ENCODE measurements around the gene TULP4. TPM values are rescaled to one million over a fixed set of nuclear protein-coding genes. Genes with fewer than 3 reads are reported as not detected.
A peak's percentile ranks its signal among the peaks of the same experiment; 100 is the strongest.

The TULP4 gene
- total RNA-seq, 1 experiment from 2014 or later: 31.1 TPM

DNA sequence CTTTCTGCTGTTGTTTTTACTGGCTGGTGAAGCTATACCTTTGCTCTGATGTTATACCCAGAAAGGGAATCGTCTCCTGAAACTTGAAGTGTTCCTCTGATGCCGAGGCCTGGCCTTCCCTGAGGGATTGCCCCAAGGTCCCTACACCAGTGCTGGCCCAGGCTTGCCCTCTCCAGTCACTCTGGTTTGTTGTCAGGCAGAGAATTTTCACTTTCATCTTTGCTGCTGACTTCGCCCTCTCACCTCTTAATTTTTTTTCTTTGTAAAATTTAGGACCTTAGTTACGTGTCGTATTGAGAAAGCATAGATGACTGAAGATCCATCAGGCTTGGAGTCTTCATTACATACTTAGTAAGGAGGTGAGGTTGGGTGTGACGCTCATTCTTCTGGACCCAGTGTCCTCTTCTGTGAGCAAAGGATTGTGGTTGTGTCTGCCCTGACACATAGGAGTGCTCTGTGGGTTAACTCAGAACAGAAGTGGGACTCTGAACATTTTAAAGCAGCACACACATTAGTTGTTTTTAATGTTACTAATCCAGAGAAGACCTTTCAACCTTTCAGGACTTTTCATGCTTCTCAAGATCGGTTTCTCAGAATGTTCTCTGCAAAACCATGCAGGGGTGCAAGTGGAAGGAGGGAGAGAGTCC, 45.4 kb downstream of the TULP4 start:
- no peak for DNase-seq (ENCODE audit: low spot score)

- DNase-seq (ENCODE audit: low spot score): no peak
Measured at GRCh38 chr6:158358450-158359077, 46.3 kb downstream of the TULP4 start.

GRCh38 chr6:158361068-158361467, 48.8 kb downstream of the TULP4 start:
- DNase-seq (ENCODE audit: low spot score): no peak

GRCh38 chr6:158361961-158362669, 49.9 kb downstream of the TULP4 start:
- no peak for DNase-seq (ENCODE audit: low spot score)

DNA sequence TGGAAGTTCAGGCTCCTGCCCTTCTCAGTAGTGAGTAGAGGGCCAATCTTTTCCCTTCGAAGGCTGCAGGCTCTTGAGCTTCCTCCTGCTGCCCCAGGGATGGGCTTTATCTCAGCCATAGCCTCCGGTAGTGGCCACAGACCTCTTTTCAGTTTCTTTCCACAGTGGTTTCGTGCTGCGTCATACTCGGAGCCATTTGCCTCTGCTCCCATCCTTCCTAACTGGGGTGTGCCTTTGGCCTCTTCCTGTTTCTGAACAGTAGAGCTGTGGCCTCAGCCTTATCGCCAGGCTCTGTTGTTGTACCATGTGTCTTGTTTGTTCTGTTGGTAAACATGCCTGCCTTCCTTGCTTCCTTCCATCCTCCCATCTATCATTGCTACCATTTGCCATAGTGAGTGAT, 54.1 kb downstream of the TULP4 start:
- no peak for DNase-seq (ENCODE audit: low spot score)

DNA sequence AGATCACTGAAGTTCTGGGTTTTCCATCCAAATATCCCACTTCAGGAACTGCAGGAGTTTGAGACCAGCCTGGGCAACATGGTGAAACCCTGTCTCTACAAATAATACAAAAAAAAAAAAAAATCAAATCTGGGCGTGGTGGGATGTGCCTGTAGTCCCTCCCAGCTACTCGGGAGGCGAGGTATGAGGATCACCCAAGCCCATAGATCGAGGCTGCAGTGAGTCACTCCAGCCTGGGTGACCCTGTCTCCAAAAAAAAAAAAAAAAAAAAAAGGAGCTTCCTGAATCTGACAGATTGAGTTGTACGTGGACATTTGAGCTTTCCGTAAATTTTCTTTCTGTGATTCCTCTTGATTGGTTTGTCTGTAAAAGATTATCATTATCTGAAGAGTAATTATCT, 55.6 kb downstream of the TULP4 start:
- no peak for DNase-seq (ENCODE audit: low spot score)

DNA sequence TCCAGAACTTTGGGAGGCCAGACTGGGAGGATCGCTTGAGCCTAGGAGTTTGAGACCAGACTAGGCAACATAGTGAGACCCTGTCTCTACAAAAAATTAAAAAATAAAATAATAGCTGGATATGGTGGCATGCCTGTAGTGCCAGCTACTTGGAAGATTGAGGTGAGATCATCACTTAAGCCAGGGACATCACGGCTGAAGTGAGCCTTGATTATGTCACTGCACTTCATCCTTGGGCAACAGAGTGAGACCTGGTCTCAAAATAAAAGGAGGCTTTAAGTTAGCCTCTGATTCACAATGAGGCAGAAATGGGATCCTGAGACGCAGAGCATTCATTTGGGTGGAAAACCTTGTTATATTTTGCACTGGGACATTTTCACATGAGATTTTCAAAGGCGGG, 57.0 kb downstream of the TULP4 start:
- no peak for DNase-seq (ENCODE audit: low spot score)

DNA sequence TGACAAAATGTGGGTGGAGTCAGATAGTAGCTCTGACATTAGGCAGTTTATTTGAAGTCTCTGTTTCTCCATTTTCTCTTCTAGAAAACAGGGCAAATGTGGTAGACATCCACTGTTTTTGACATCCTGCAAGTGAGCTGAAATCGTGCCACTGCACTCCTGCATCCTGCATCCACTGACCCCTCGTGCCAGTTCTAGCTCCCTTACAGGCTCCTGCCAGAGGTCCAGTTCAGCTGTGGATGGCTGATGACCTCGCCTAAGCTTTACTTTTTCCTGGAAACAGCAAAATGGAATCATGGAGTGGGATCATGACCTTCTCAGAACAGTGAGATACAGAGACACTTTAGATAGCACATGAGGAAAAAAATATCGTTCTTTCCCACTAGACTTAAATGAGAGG, 58.5 kb downstream of the TULP4 start:
- no peak for DNase-seq (ENCODE audit: low spot score)

GRCh38 chr6:158371261-158371660, 59.0 kb downstream of the TULP4 start:
- no peak for DNase-seq (ENCODE audit: low spot score)

DNA sequence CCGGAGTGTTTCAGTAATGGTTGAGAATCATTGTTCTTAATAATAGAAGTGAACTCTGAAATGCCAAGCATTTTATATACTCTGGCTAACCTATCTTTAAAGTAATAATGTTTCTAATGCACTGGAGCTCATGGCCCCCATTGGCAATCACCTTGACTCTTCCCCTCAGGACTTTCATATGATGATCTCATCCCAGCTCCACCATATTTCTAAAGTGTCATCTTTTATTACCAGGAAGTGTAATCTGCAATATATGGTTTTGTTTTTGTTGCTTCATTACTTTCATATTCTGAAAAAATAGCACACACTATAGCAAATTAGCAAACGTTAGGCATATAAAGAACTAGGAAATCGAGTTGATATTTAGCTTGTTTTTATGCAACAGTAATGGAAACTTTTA, 60.3 kb downstream of the TULP4 start:
- DNase-seq (ENCODE audit: low spot score): no peak

GRCh38 chr6:158373214-158373613, 60.9 kb downstream of the TULP4 start:
- DNase-seq (ENCODE audit: low spot score): no peak

DNA sequence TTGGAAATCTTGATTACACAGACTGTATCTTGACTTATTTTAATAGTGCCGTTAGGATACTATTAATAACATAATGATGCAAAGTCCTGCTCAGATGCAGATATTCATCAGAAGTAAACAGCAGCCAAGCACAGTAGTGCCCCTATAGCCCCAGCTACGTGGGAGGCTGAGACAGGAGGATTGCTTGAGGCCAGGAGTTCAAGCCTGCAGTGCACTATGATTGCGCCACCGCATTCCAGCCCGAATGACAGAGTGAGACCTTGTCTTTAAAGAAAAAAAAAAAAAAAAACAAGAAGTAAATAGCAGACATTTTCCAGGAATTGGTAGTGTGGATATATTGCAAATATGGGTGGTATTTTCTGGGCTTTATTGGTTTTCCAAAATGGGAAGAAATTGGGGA, 61.8 kb downstream of the TULP4 start:
- no peak for DNase-seq (ENCODE audit: low spot score)

DNA sequence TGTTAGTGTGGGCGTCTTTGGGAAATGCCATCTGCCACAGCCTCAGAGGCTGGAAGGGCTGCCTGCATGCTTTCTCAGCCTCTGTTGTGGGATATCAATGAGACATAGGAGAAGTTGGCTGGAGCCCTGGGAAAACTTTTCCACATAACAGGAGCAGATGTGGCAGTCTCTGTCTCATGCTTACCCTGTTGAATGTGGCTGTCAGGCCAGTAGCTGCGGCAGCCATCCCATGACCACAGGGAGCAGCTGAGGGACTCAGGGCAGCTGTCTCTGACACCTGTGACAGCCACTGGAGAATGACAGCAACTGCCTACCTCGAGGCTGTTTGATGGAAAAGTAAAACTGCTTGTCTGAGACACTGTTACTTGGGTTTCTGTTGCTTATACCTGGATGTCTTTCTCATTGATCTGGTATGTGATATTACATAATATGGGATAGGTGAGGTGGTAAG, 64.4 kb downstream of the TULP4 start:
- no peak for DNase-seq (ENCODE audit: low spot score)

DNA sequence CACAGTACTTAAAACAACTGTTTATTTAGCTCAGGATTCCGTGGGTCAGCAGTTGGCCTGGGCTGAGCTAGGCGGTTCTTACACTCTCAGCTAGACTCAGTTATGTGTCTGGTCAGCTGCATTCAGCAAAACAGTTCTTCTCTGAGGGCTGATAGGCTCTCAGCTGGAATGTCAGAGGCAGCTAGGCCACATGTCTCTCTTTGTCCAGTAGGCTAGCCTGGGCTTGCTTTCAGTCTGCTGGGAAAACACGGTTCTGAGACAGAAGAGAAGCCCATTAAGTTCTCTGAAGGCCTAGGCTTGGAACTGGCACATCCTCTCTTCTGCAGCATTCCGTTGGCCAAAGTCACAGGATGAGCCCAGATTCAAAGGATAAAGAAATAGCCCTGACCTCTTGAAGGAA, 65.6 kb downstream of the TULP4 start:
- no peak for DNase-seq (ENCODE audit: low spot score)

GRCh38 chr6:158379336-158379735, 67.1 kb downstream of the TULP4 start:
- no peak for DNase-seq (ENCODE audit: low spot score)

DNA sequence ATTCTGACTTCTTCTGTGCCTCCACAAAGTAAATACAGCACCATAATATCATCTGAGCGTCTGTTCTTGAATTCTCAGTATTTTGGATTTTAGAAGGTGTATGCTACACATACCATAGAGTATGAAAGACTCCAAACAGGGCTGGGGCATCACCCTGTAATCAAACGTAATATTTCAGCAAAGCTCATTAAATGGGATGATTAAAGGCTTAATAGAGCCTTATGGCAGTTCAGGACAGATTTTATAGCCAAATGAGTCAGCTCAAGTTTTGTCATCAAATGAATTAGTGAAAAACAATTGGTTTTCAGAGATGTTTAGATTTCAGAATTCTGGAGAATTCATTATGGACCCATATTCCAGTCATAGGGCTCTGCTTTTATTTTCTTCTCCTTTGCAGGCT, 68.9 kb downstream of the TULP4 start:
- DNase-seq (ENCODE audit: low spot score): no peak

- DNase-seq (ENCODE audit: low spot score): no peak
Measured at GRCh38 chr6:158382491-158382890, 70.2 kb downstream of the TULP4 start.

DNA sequence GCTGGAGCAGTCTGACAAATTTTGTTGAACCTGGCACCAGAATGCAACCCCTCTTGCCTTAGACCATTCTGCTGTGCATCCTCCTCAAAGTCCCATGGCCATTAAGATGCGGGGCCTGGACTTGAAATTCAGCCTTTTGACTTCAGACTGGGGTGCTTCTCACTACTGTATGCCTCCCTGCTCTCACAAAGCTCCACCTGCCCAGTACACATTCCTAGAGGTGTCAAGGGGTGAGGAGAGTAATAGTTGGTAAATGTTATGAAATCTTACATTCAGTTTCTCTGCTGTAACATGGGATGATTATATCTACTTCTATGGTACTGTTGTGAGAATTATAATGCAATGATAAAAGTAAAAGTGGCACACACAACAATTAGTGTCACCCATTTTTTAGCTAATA, 70.8 kb downstream of the TULP4 start:
- DNase-seq (ENCODE audit: low spot score): no peak

DNA sequence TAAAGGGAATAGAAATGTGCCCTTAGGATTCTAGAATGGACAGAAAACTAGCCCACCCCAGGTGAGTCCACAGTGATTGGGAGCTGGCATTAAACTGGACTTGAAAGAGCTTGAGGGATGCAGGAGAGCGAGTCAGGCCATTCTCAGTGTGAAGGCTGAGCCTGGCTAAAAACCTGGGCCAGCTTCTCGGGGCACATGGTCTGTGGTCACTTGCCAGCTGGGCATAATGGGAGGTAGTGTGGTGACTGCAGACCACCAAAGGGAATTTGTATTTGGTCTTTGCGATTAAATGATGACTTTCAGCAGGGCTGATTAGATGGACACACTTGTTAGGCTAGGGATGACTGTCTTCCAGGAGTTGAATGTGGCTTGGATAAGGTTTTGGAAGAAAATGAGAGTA, 71.3 kb downstream of the TULP4 start:
- DNase-seq (ENCODE audit: low spot score): no peak

GRCh38 chr6:158384671-158385110, 72.4 kb downstream of the TULP4 start:
- no peak for DNase-seq (ENCODE audit: low spot score)

GRCh38 chr6:158387036-158387435, 74.8 kb downstream of the TULP4 start:
- DNase-seq (ENCODE audit: low spot score): peak; percentile 46

DNA sequence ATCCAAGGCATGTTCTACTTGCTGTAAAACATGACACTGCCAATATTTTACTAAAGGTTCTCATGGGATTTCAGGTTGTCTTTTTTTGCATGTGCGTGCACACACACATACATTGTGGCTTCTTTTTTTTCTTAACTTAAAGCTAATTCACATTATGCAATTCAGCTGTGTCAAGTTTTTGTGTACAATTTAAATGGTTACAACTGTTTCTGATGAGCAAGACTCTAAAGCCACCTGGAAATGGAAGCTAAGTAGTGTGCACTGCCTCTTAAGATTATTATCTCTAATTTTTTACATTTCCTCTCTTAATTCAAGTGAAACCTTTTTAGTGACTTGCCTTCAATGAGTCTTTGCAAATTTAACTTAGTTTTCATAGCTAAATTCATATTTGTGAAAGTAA, 75.3 kb downstream of the TULP4 start:
- DNase-seq (ENCODE audit: low spot score): no peak

GRCh38 chr6:158388727-158389126, 76.5 kb downstream of the TULP4 start:
- no peak for DNase-seq (ENCODE audit: low spot score)

Data from HT-29 (cell line).